Measurements from ENCODE around the gene MACROD1.

The MACROD1 gene

GRCh38 chr11:63961608-63962412 is 204.1 kb downstream of the MACROD1 start:
- DNase-seq (ENCODE audit: low spot score), result no peak

GRCh38 chr11:63958008-63958407 is 207.9 kb downstream of the MACROD1 start:
- no peak for DNase-seq (ENCODE audit: low spot score)

DNA sequence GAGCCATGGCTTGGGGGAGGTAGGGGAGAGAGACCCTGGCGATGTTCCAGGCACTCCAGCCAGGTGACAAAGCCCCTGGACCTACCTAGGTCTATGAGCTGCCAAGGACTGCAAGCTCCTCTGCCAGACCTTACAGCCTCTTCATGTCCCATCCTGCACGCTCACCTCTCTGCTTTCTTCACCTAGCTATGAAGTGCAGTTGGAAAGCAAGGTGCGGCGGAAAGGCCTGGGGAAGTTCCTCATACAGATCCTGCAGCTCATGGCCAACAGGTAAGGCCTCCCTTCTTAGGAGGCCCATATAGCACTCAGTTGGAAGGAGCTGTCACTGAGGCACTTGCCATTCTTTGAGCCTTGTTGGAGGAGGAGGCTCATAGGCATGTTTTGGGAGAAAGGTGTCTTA is 213.3 kb downstream of the MACROD1 start:
- no peak for DNase-seq (ENCODE audit: low spot score)

GRCh38 chr11:63951779-63952536 is 214.0 kb downstream of the MACROD1 start:
- no peak for DNase-seq (ENCODE audit: low spot score)

All from Ammon's horn (tissue), 1 donor.